NCI-H69 (cell line): ENCODE data around the gene LAMA3.

ENCODE experiments used
- DNase-seq: peaks from one replicate; lab custom pipeline; 2025; lab: John Stamatoyannopoulos, UW

LAMA3 gene

GRCh38 chr18:23669804-23670405 lies 19.3 kb upstream of the LAMA3 start:
- peak; percentile 91 for DNase-seq

- peak; percentile 58 for DNase-seq
Observed at GRCh38 chr18:23671564-23671963, 17.7 kb upstream of the LAMA3 start.

- no peak for DNase-seq
Observed at GRCh38 chr18:23673725-23674124, 15.5 kb upstream of the LAMA3 start.

GRCh38 chr18:23675236-23675635 lies 14.0 kb upstream of the LAMA3 start:
- no peak for DNase-seq

- DNase-seq = no peak
Observed at GRCh38 chr18:23675896-23676295, 13.4 kb upstream of the LAMA3 start.

- DNase-seq = no peak
Observed at GRCh38 chr18:23682045-23682444, 7.2 kb upstream of the LAMA3 start.

GRCh38 chr18:23682472-23682871 lies 6.8 kb upstream of the LAMA3 start:
- DNase-seq = no peak

- DNase-seq = no peak
Observed at GRCh38 chr18:23683155-23683554, 6.1 kb upstream of the LAMA3 start.

- no peak for DNase-seq
Observed at GRCh38 chr18:23683671-23684070, 5.6 kb upstream of the LAMA3 start.

GRCh38 chr18:23684515-23685197 lies 4.6 kb upstream of the LAMA3 start:
- peak; percentile 53 for DNase-seq

GRCh38 chr18:23688528-23688927 lies 725 bp upstream of the LAMA3 start:
- DNase-seq = no peak

- peak; percentile 86 for DNase-seq
Observed at GRCh38 chr18:23689616-23690504, 607 bp downstream of the LAMA3 start.

GRCh38 chr18:23690505-23691068 lies 1.3 kb downstream of the LAMA3 start:
- peak; percentile 83 for DNase-seq

GRCh38 chr18:23693846-23694245 lies 4.6 kb downstream of the LAMA3 start:
- DNase-seq = peak; percentile 65

- DNase-seq = peak; percentile 42
Observed at GRCh38 chr18:23694637-23695430, 5.6 kb downstream of the LAMA3 start.

GRCh38 chr18:23701017-23701416 lies 11.8 kb downstream of the LAMA3 start:
- no peak for DNase-seq

GRCh38 chr18:23701544-23702064 lies 12.4 kb downstream of the LAMA3 start:
- DNase-seq = no peak

- no peak for DNase-seq
Observed at GRCh38 chr18:23702606-23703005, 13.4 kb downstream of the LAMA3 start.

- peak; percentile 83 for DNase-seq
Observed at GRCh38 chr18:23703057-23703986, 14.1 kb downstream of the LAMA3 start.

GRCh38 chr18:23703987-23704384 lies 14.7 kb downstream of the LAMA3 start:
- DNase-seq = no peak
